Measurements from ENCODE around the gene FUCA1.
"Not testable (repeated sequence)": the region's sequence is repeated elsewhere in the genome, so short reads cannot be mapped to it uniquely, and the experiment has no call there.

The FUCA1 gene

DNA sequence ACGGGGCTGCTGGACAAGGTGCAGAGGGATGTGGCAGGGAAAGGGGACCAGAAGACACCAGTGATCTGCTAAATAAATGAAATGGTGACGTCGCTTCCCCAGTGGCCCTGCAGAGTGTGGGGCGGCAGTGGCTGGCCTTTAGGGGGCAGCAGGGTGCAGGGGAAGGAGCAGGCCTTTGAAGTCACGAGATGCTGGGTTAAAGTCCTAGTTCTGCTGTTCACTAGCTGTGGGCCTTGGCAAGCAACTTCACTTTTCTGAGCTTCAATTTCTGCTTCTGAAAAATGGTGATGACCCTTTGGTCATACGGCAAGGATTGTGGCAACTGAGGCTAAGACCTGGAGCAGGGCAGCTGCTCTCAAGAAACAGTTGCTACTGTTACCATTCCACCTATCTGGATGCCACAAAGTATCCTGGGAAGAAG, 58.3 kb downstream of the FUCA1 start:
- H3K4me3 Mint-ChIP-seq: no peak overlapping the region
- H3K9me3 Mint-ChIP-seq: no peaks in the 10 kb centered on the region
- peaks cover 7% of the 10 kb centered on the region for H3K4me1 Mint-ChIP-seq (ENCODE audit: low read depth)
- H3K27me3 Mint-ChIP-seq: no peaks in the 10 kb centered on the region
- DNase-seq: peak; percentile 86
- H3K27ac Mint-ChIP-seq: no peak overlapping the region
- peaks cover 31% of the 10 kb centered on the region for H3K36me3 Mint-ChIP-seq (ENCODE audit: low read depth)

DNA sequence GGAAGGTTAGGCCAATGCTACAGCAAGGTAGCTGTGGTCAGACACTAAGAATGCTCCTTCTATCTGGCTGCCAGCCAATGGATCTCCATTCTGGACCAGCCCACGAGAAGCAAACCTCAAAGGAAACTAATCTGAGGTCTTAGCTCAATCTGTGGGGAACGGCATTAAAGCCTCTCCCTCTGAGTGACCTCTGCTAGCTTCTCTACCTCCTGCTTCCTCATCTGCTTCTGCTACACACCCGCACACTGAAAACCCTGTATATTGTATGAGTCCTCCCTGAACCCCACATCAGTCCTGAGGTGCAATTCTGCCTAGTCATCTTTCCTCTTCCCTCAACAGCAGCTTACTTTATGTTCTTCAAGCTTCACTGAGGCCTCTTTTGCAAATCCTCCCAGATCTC, 60.6 kb downstream of the FUCA1 start:
- Mint-ChIP-seq H3K9me3 (no peaks in the 10 kb centered on the region), H3K27ac (peak overlapping the region; percentile 60), H3K36me3 (ENCODE audit: low read depth) (peaks cover 13% of the 10 kb centered on the region), H3K4me3 (no peak overlapping the region), H3K4me1 (ENCODE audit: low read depth) (peaks cover 7% of the 10 kb centered on the region), H3K27me3 (no peaks in the 10 kb centered on the region)
- no peak for DNase-seq

DNA sequence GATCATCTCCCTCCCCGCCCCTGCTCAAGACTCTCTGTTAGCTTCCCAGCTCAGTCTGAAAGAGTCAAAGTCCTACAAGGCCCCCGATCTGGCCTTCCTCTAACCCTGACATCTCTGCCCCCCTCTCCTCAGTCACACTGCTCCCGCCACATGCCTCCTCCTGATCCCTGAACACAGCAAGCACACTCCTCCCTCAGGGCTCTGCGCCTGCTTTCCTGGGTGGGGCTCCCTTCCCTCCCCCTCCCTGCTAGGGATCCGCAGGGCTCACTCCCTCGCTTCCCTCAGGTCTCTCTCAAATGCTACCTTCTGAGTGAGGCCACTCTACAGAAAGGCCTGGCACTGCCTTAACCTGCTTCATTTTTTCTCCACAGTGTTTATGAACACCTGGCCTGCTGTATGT, 61.8 kb downstream of the FUCA1 start:
- Mint-ChIP-seq H3K4me3 (no peak overlapping the region), H3K36me3 (ENCODE audit: low read depth) (peaks cover 4% of the 10 kb centered on the region), H3K4me1 (ENCODE audit: low read depth) (peaks cover 15% of the 10 kb centered on the region), H3K27me3 (no peaks in the 10 kb centered on the region), H3K9me3 (no peaks in the 10 kb centered on the region), H3K27ac (peak overlapping the region; percentile 26)
- DNase-seq: no peak

DNA sequence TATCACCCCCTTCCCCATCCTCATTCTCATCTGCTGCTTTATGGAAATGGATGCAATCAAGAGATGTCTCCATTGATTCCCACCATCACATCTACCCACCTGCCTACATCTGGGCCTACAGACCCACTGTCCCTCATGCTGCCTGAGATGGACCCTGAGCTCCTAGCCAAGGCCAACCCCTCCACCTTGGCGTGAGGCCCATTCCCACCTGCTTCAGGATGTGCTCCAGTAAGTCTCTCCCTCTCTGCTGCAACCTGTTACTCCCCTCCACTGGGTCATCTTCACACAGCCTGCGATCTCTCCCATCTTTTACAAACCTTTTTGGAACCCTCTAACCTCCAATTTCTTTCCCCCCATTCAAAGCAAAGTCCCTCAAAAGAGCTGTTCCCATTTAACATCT, 63.1 kb downstream of the FUCA1 start:
- no peaks in the 10 kb centered on the region for H3K27me3 Mint-ChIP-seq
- DNase-seq: no peak
- H3K9me3 Mint-ChIP-seq: no peaks in the 10 kb centered on the region
- H3K36me3 Mint-ChIP-seq (ENCODE audit: low read depth): peaks cover 8% of the 10 kb centered on the region
- H3K27ac Mint-ChIP-seq: peak overlapping the region; percentile 19
- H3K4me1 Mint-ChIP-seq (ENCODE audit: low read depth): peaks cover 14% of the 10 kb centered on the region
- no peak overlapping the region for H3K4me3 Mint-ChIP-seq

DNA sequence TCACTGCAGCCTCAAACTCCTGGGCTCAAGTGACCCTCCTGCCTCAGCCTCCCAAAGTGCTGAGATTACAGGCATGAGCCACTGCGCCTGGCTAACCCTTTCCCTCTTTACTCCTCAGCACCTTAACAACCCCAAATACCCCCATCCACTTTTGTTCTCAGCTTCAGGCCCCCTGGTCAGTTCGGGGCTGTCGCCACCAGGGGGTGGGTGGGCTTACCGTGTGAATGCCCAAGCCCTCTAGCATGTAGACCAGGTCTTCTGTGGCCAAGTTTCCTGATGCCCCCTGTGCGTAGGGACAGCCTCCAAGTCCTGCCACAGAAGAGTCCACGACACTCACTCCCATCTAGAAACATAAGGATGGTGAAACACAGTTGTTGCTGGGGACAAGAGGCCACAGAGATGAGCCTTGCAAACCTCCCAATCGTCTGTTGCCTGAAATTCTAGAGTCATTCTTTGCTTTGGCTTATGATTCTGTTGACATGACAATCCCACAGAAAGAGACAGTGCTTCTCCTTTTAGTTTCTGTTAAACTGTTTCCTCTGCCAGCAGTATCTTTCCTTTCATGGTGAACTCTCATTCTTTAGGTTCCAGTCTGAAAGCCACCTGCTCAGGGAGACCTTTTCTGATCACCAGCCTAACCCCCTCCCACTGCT, 63.8 kb downstream of the FUCA1 start:
- Mint-ChIP-seq H3K36me3 (ENCODE audit: low read depth) (peaks cover 14% of the 10 kb centered on the region), H3K4me3 (no peak overlapping the region), H3K27ac (peak overlapping the region; percentile 61), H3K27me3 (no peaks in the 10 kb centered on the region), H3K4me1 (ENCODE audit: low read depth) (peaks cover 16% of the 10 kb centered on the region), H3K9me3 (no peaks in the 10 kb centered on the region)
- DNase-seq: no peak

DNA sequence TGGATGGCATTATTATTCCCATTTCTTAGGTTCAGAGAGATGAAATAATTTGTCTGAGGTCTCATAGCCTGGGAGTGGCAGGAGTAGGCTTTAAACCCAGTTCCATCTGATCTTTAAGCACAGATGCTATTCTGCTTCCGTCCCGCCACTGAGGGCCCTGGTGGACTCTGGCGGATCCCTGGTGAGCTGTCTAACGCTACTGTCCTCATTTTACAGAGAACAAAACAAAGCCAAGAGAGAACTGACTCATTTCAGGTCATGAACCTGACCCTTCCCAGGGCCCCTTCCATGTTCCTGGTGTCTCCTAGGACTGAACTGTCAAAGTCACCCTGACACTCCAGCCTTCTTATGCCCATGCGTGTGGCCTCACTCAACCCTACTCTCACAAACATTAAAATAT, 64.4 kb downstream of the FUCA1 start:
- Mint-ChIP-seq H3K4me1 (ENCODE audit: low read depth) (peaks cover 21% of the 10 kb centered on the region), H3K27ac (peak overlapping the region; percentile 61), H3K36me3 (ENCODE audit: low read depth) (peaks cover 20% of the 10 kb centered on the region), H3K27me3 (no peaks in the 10 kb centered on the region), H3K4me3 (no peak overlapping the region), H3K9me3 (no peaks in the 10 kb centered on the region)
- no peak for DNase-seq

DNA sequence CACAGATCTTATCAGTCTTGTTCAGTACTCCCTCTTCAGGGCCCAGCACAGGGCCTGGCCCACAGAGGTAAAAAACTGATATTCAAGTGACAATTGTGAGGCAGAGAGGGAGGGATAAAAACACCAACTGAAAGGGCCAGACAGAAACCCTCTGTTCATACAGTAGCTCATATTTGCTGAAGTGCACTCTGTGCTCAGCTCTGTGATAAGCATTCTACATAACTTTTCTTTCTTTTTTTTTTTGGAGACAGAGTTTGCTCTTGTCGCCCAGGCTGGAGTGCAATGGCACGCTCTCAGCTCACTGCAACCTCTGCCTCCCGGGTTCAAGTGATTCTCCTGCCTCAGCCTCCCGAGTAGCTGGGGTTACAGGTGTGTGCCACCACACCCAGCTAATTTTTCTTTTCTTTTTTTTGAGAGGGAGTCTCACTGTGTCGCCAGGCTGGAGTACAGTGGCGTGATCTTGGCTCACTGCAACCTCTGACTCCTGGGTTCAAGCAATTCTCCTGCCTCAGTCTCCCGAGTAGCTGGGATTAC, 65.2 kb downstream of the FUCA1 start:
- not testable (repeated sequence) for H3K9me3 Mint-ChIP-seq, DNase-seq, H3K27me3 Mint-ChIP-seq, H3K4me3 Mint-ChIP-seq
- H3K36me3 Mint-ChIP-seq (ENCODE audit: low read depth): peaks cover 26% of the 10 kb centered on the region
- peaks cover 21% of the 10 kb centered on the region for H3K4me1 Mint-ChIP-seq (ENCODE audit: low read depth)
- H3K27ac Mint-ChIP-seq: peak overlapping the region; percentile 67

DNA sequence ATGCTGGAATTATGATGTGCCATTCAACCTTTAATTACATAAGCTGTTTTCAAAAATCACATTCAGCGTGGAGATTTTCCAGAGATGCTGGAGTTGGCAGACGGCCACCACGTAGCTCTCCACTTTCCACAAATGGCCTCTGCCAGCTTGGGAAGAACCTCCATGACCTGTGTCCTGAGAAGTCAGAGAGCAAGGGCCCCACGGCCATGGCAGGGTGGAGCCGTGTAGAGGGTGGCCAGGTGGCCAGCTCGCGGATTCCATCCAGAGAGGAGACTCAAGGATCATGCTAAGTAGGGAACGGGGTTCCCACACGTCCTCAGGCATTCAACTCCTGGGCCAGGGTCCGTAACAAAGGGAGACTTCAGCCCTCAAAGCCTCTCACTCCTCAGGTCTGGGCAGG, 66.2 kb downstream of the FUCA1 start:
- Mint-ChIP-seq H3K9me3 (no peaks in the 10 kb centered on the region), H3K4me3 (peak overlapping the region; percentile 98), H3K36me3 (ENCODE audit: low read depth) (peaks cover 34% of the 10 kb centered on the region), H3K4me1 (ENCODE audit: low read depth) (peaks cover 21% of the 10 kb centered on the region), H3K27me3 (no peaks in the 10 kb centered on the region), H3K27ac (peak overlapping the region; percentile 51)
- DNase-seq: no peak

DNA sequence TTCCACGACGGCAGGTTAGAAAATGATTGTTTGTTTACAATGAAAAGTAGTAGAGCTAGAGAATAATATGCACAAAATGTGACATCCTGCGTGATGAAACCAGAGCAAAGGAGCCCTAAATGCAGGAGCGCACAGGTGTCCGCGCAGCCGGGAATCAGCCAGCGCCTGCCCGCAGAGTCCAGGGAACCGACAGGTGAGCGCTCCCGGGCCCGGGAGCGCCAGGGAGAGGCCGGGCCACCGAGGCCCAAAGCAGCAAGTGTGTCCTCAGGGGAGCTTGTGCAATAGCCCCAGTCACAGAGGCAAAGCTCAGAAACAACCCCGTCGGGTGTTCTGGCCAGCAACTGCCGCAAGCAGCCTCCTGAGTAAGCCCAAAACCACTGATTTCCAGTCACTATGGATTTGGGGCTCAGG, 66.7 kb downstream of the FUCA1 start:
- DNase-seq: peak; percentile 32
- H3K27ac Mint-ChIP-seq: peak overlapping the region; percentile 94
- H3K9me3 Mint-ChIP-seq: no peaks in the 10 kb centered on the region
- H3K27me3 Mint-ChIP-seq: no peaks in the 10 kb centered on the region
- H3K4me3 Mint-ChIP-seq: peak overlapping the region; percentile 98
- peaks cover 39% of the 10 kb centered on the region for H3K36me3 Mint-ChIP-seq (ENCODE audit: low read depth)
- H3K4me1 Mint-ChIP-seq (ENCODE audit: low read depth): peaks cover 21% of the 10 kb centered on the region

DNA sequence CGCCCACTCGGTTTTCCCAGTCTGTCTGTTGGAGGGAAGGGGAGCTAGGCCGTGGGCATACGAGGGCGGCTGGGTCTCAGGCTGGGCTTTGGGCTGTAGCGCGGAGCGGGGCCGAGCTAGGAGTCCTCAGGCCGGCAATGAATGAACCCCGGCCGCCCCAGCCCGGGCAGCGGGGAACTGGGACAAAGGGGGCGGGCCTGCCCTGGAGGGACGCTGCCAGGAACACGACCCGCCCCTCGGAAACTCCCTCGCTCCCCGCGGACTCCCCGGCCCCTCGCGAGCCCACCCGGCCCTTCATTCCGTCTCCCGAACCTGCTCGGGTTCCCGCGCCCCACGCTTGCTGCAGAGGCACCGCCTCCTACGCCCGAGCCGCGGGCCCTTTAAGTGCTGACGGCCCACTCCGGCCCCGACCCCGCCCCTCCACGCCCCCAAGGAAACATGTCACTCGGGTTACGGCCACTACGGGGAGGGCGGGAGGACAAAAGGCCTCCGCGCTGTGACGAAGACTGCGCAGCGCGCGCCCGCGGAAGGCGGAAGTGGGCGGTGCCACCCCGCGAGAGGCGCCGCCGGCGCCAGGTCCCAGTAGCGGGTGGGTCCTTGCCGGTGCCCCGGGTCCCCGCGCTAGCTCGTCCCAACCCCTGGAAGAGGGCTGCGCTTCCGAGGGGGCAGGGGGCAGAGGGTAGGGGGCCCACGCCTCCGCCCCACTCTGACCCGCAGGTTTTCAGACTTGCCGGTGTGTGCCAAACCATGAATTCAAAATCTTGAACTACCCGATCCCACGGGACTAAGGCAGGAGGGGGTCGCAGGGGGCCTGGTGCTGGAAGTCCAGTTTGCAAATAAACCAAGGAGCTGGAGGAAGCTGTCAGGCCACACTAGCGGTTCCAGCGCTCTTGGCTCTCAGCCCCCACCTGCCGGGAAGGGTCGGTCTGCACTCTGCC, 67.4 kb downstream of the FUCA1 start, which contains the start of gene GALE:
Gene GALE, minus strand, starts transcription at position 355 of the 938 bp plus-strand sequence. CDS start 1,747 bp downstream, outside the sequence.
- H3K4me1 Mint-ChIP-seq (ENCODE audit: low read depth): peaks cover 21% of the 10 kb centered on the region
- peak within 1 kb of the TSS; percentile 94 for H3K27ac Mint-ChIP-seq
- no peaks in the 10 kb centered on the region for H3K27me3 Mint-ChIP-seq
- DNase-seq: peak; percentile 98
- peak within 1 kb of the TSS; percentile 98 for H3K4me3 Mint-ChIP-seq
- no peaks in the 10 kb centered on the region for H3K9me3 Mint-ChIP-seq
- peaks cover 44% of the 10 kb centered on the region for H3K36me3 Mint-ChIP-seq (ENCODE audit: low read depth)

DNA sequence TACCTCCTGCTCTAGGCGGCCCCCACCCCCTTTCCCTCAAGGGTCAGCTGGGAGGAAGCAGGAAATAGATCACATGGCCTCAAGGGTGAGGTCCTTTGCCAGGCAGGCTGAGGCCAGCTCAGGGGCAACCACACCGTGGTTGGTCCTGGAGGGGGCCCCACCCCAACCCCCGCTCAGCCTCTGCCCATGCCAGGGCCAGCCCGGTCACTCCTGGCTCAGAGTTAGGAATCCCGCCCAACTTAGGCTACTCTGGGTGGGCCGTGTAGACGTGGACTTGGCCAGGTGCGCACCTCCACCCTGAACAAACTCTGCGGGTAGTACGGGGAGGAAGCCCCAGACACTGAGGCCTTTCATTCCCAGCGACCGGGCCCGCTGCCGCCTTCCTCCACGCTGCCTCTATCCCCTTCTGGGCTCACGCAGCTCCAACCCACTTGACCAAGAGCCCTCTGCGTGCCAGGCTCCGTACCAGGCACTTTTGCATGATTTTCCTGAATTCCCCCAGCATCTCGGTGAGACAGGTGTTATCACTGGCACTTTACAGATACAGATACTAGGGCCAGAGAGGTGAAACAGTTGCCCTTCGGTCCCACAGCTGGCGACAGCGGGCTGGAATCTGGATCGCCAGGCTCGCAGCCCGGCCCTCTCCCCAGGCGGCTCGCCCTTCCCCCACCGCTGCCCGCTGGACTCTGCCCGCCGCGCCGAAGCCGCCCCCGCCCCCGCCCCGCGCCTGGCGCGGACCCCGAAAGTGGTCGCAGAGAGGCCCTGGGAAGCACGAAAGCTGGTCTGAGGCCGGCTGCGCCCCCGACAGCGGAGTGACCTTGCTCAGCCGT, 68.3 kb downstream of the FUCA1 start:
- Mint-ChIP-seq H3K9me3 (no peaks in the 10 kb centered on the region), H3K36me3 (ENCODE audit: low read depth) (peaks cover 52% of the 10 kb centered on the region), H3K27me3 (no peaks in the 10 kb centered on the region), H3K4me3 (peak overlapping the region; percentile 98), H3K4me1 (ENCODE audit: low read depth) (peaks cover 21% of the 10 kb centered on the region), H3K27ac (peak overlapping the region; percentile 94)
- peak; percentile 55 for DNase-seq

DNA sequence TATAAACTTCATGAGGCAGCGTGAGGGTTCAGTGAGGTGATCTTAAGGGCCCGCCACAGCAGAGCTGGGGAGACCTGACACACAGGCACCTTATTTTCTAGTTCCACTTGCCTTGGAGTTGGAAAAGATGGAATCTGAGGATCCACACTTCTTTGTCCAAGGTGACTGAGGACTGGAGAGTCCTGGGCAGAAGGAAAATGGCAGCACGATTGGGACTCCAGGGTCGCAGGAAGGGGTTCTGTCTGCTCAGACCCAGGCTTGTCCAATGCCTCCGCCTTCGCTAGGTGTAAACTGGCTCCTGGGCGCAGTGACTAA, 68.9 kb downstream of the FUCA1 start:
- H3K9me3 Mint-ChIP-seq: no peaks in the 10 kb centered on the region
- peaks cover 21% of the 10 kb centered on the region for H3K4me1 Mint-ChIP-seq (ENCODE audit: low read depth)
- H3K36me3 Mint-ChIP-seq (ENCODE audit: low read depth): peaks cover 57% of the 10 kb centered on the region
- H3K27ac Mint-ChIP-seq: peak overlapping the region; percentile 94
- peak overlapping the region; percentile 98 for H3K4me3 Mint-ChIP-seq
- no peaks in the 10 kb centered on the region for H3K27me3 Mint-ChIP-seq
- DNase-seq: no peak

DNA sequence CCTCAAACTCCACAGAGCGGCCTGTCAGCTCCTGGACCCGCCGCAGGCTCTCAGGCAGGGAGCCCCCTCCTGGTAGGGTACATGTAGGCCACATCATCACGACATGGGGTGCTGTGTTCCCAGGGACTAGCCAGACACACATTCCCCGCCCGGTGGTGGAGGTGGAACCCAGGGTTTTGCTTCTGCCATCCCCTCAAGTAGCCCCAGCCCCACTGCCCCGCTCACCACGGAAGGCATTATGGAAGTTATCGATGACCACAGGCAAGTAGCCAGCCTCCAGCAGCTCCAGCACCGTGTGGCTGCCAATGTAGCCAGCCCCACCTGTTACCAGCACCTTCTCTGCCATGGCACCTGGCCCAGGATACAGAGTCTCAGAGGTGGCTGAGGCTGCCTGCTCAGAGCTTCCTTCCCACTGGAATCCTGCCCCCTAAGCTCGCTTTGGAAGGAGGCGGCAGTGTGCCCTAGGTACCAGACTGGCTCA, 69.4 kb downstream of the FUCA1 start:
- peaks cover 61% of the 10 kb centered on the region for H3K36me3 Mint-ChIP-seq (ENCODE audit: low read depth)
- no peaks in the 10 kb centered on the region for H3K9me3 Mint-ChIP-seq
- DNase-seq: peak; percentile 35
- peak overlapping the region; percentile 94 for H3K27ac Mint-ChIP-seq
- H3K4me1 Mint-ChIP-seq (ENCODE audit: low read depth): peaks cover 21% of the 10 kb centered on the region
- H3K4me3 Mint-ChIP-seq: peak overlapping the region; percentile 98
- H3K27me3 Mint-ChIP-seq: no peaks in the 10 kb centered on the region

All from activated T-cell treated with anti-CD3 and anti-CD28 coated beads, Interleukin-2, amount 50 U/mL, for 24 hours (primary cell).